ENCODE measurements around the gene DLGAP1. TPM values are rescaled to one million over a fixed set of nuclear protein-coding genes. Genes with fewer than 3 reads are reported as not detected.

Gene DLGAP1
- total and polyA plus RNA-seq, 2 experiments from 2014 or later: 0.13 to 0.22 TPM

GRCh38 chr18:3634250-3634939 is 820.7 kb downstream of the DLGAP1 start:
- Histone ChIP-seq H4K20me1 (ENCODE audit: insufficient read depth) (no peaks in the 10 kb centered on the region), H2AFZ (no peak overlapping the region), H3K79me2 (ENCODE audit: insufficient read depth) (no peaks in the 10 kb centered on the region), H3K9me2 (ENCODE audit: insufficient read depth) (no peaks in the 10 kb centered on the region), H3K27ac (no peak overlapping the region), H3K4me3 (no peak overlapping the region), H3F3A (ENCODE audit: insufficient read depth) (no peaks in the 10 kb centered on the region), H3K9ac (no peak overlapping the region), H3K4me1 (ENCODE audit: insufficient read depth) (no peaks in the 10 kb centered on the region), H3K4me2 (ENCODE audit: unreplicated experiment) (no peak overlapping the region), H3K36me3 (ENCODE audit: low read depth) (no peaks in the 10 kb centered on the region), H3K27me3 (replicated peaks; ENCODE audit: insufficient read depth) (no peaks in the 10 kb centered on the region), H3K9me3 (ENCODE audit: low read depth) (no peaks in the 10 kb centered on the region)
- WGBS, 2 experiments (ENCODE audit: low coverage in 1 of 2, low lambda C conversion rate in 2 of 2, missing lambda C conversion rate in 2 of 2): 80% methylated on average over 3 of the region's 3 CpGs
- TF ChIP-seq EZH2phosphoT487 (IDR thresholded peaks at IDR 0.05; ENCODE audit: insufficient read depth, low read depth) (no peak), EZH2 (IDR thresholded peaks at IDR 0.05; ENCODE audit: insufficient read depth, poor library complexity, severe bottlenecking) (no peak)
- in situ Hi-C loops (cut with MboI): no loop called here
- DNase-seq: no peak

- no peaks in the 10 kb centered on the region for H3K9me2 ChIP-seq (ENCODE audit: insufficient read depth)
- no peaks in the 10 kb centered on the region for H3K9me3 ChIP-seq (ENCODE audit: low read depth)
- TF ChIP-seq EZH2 (IDR thresholded peaks at IDR 0.05; ENCODE audit: insufficient read depth, poor library complexity, severe bottlenecking): no peak
- no peak for TF ChIP-seq EZH2phosphoT487 (IDR thresholded peaks at IDR 0.05; ENCODE audit: insufficient read depth, low read depth)
- no peak overlapping the region for H3K9ac ChIP-seq
- H4K20me1 ChIP-seq (ENCODE audit: insufficient read depth): no peaks in the 10 kb centered on the region
- no peak overlapping the region for H2AFZ ChIP-seq
- DNase-seq: no peak
- H3K36me3 ChIP-seq (ENCODE audit: low read depth): no peaks in the 10 kb centered on the region
- H3K4me1 ChIP-seq (ENCODE audit: insufficient read depth): no peaks in the 10 kb centered on the region
- WGBS, 2 experiments (ENCODE audit: low coverage in 1 of 2, low lambda C conversion rate in 2 of 2, missing lambda C conversion rate in 2 of 2): 90 to 95% methylated on average over 5 of the region's 5 CpGs
- no peaks in the 10 kb centered on the region for H3K27me3 ChIP-seq (replicated peaks; ENCODE audit: insufficient read depth)
- no peak overlapping the region for H3K4me2 ChIP-seq (ENCODE audit: unreplicated experiment)
- no peaks in the 10 kb centered on the region for H3K79me2 ChIP-seq (ENCODE audit: insufficient read depth)
- no peaks in the 10 kb centered on the region for H3F3A ChIP-seq (ENCODE audit: insufficient read depth)
- H3K4me3 ChIP-seq: no peak overlapping the region
- in situ Hi-C loops (cut with MboI): no loop called here
- H3K27ac ChIP-seq: no peak overlapping the region
Measured at GRCh38 chr18:3631887-3632286, 823.2 kb downstream of the DLGAP1 start.

- TF ChIP-seq EZH2phosphoT487 (IDR thresholded peaks at IDR 0.05; ENCODE audit: insufficient read depth, low read depth) (no peak), EZH2 (IDR thresholded peaks at IDR 0.05; ENCODE audit: insufficient read depth, poor library complexity, severe bottlenecking) (no peak)
- 89 to 90% methylated on average over 5 of the region's 5 CpGs for WGBS, 2 experiments (ENCODE audit: low coverage in 1 of 2, low lambda C conversion rate in 2 of 2, missing lambda C conversion rate in 2 of 2)
Measured at GRCh38 chr18:3626929-3627458, 828.1 kb downstream of the DLGAP1 start.

GRCh38 chr18:3625742-3626091 is 829.4 kb downstream of the DLGAP1 start:
- no peaks in the 10 kb centered on the region for H3K36me3 ChIP-seq (ENCODE audit: low read depth)
- in situ Hi-C loops (cut with MboI): no loop called here
- 0 out of 2 replicates have a peak overlapping the region, but pooled peaks have one; percentile 68 for H3K4me3 ChIP-seq
- no peaks in the 10 kb centered on the region for H4K20me1 ChIP-seq (ENCODE audit: insufficient read depth)
- H3K79me2 ChIP-seq (ENCODE audit: insufficient read depth): no peaks in the 10 kb centered on the region
- no peaks in the 10 kb centered on the region for H3K9me2 ChIP-seq (ENCODE audit: insufficient read depth)
- H3K4me1 ChIP-seq (ENCODE audit: insufficient read depth): peaks cover 34% of the 10 kb centered on the region
- peak overlapping the region; percentile 96 for H3K9ac ChIP-seq
- DNase-seq: no peak
- no peaks in the 10 kb centered on the region for H3K9me3 ChIP-seq (ENCODE audit: low read depth)
- H2AFZ ChIP-seq: 0 out of 2 replicates have a peak overlapping the region, but pooled peaks have one; percentile 10
- peak overlapping the region; percentile 100 for H3K27ac ChIP-seq
- no peak for TF ChIP-seq EZH2 (IDR thresholded peaks at IDR 0.05; ENCODE audit: insufficient read depth, poor library complexity, severe bottlenecking)
- TF ChIP-seq EZH2phosphoT487 (IDR thresholded peaks at IDR 0.05; ENCODE audit: insufficient read depth, low read depth): no peak
- peak overlapping the region; percentile 84 for H3K4me2 ChIP-seq (ENCODE audit: unreplicated experiment)
- peaks cover 32% of the 10 kb centered on the region for H3F3A ChIP-seq (ENCODE audit: insufficient read depth)
- H3K27me3 ChIP-seq (replicated peaks; ENCODE audit: insufficient read depth): no peaks in the 10 kb centered on the region

More at GRCh38 chr18:3626929-3627458, 828.1 kb downstream of the DLGAP1 start:
- Histone ChIP-seq H3F3A (ENCODE audit: insufficient read depth) (peaks cover 32% of the 10 kb centered on the region), H3K36me3 (ENCODE audit: low read depth) (no peaks in the 10 kb centered on the region), H3K9ac (no peak overlapping the region), H3K79me2 (ENCODE audit: insufficient read depth) (no peaks in the 10 kb centered on the region), H3K9me3 (ENCODE audit: low read depth) (no peaks in the 10 kb centered on the region), H3K27ac (no peak overlapping the region), H4K20me1 (ENCODE audit: insufficient read depth) (no peaks in the 10 kb centered on the region), H3K4me1 (ENCODE audit: insufficient read depth) (peaks cover 34% of the 10 kb centered on the region), H3K4me3 (no peak overlapping the region), H3K27me3 (replicated peaks; ENCODE audit: insufficient read depth) (no peaks in the 10 kb centered on the region), H3K4me2 (ENCODE audit: unreplicated experiment) (no peak overlapping the region), H2AFZ (no peak overlapping the region), H3K9me2 (ENCODE audit: insufficient read depth) (no peaks in the 10 kb centered on the region)
- in situ Hi-C loops (cut with MboI): no loop called here
- DNase-seq: no peak
